Mesendoderm (in vitro differentiated cells): ENCODE measurements around the gene DBH.

Experiments
- DNase-seq: peaks from one replicate; pipeline ENCODE4 v3.0.0; 2013
- H2AK5ac ChIP-seq: 2 replicates; pipeline ENCODE4 v1.6.1; 2013; ENCODE audit warnings: low read length, inconsistent platforms
- H2BK120ac ChIP-seq: 2 replicates; pipeline ENCODE4 v1.6.1; 2013; ENCODE audit warnings: low read depth, mild to moderate bottlenecking, low read length, moderate library complexity, mixed read lengths
- H2BK15ac ChIP-seq: replicated peaks from 2 replicates; pipeline ENCODE4 v1.6.1; 2013; ENCODE audit warnings: low read depth, mild to moderate bottlenecking, moderate library complexity
- H2BK5ac ChIP-seq: 2 replicates; pipeline ENCODE4 v1.6.1; 2013; ENCODE audit warnings: low read length, inconsistent platforms
- H3K18ac ChIP-seq: 2 replicates; pipeline ENCODE4 v1.6.1; 2013; ENCODE audit warnings: mild to moderate bottlenecking, low read length, mixed read lengths
- H3K23ac ChIP-seq: one replicate; pipeline ENCODE4 v1.6.1; 2013; ENCODE audit warnings: low read length
- H3K27ac ChIP-seq: 2 replicates; pipeline ENCODE4 v1.5.1; 2013; ENCODE audit warnings: low read depth, mild to moderate bottlenecking, inconsistent platforms, low read length, moderate library complexity
- H3K27me3 ChIP-seq: 2 replicates; pipeline ENCODE4 v1.6.1; 2013; ENCODE audit warnings: low read length, control low read depth, mild to moderate bottlenecking, inconsistent platforms; ENCODE audit not compliant: insufficient read depth, poor library complexity
- H3K36me3 ChIP-seq: 2 replicates; pipeline ENCODE4 v1.6.1; 2013; ENCODE audit warnings: low read length, inconsistent platforms; ENCODE audit not compliant: control insufficient read depth, insufficient read depth
- H3K4ac ChIP-seq: one replicate; pipeline ENCODE4 v1.6.1; 2013; ENCODE audit warnings: low read depth, mild to moderate bottlenecking, low read length, moderate library complexity
- H3K4me1 ChIP-seq: 2 replicates; pipeline ENCODE4 v1.6.1; 2013; ENCODE audit warnings: low read depth, low read length, inconsistent platforms; ENCODE audit not compliant: control insufficient read depth
- H3K4me2 ChIP-seq: 2 replicates; pipeline ENCODE4 v1.6.1; 2013; ENCODE audit warnings: low read length
- H3K4me3 ChIP-seq: 2 replicates; pipeline ENCODE4 v1.5.1; 2013; ENCODE audit warnings: mild to moderate bottlenecking, low read length
- H3K56ac ChIP-seq: one replicate; pipeline ENCODE4 v1.6.1; 2013; ENCODE audit warnings: low read length
- H3K79me1 ChIP-seq: 2 replicates; pipeline ENCODE4 v1.6.1; 2013; ENCODE audit warnings: low read length, inconsistent platforms
- H3K79me2 ChIP-seq: 2 replicates; pipeline ENCODE4 v1.6.1; 2013; ENCODE audit warnings: mild to moderate bottlenecking, low read length; ENCODE audit not compliant: control insufficient read depth, insufficient read depth
- H3K9ac ChIP-seq: 2 replicates; pipeline ENCODE4 v1.6.1; 2013; ENCODE audit warnings: low read length, inconsistent platforms
- H4K5ac ChIP-seq: one replicate; pipeline ENCODE4 v1.6.1; 2013; ENCODE audit warnings: low read length
- H4K8ac ChIP-seq: one replicate; pipeline ENCODE4 v1.6.1; 2013; ENCODE audit warnings: low read depth, mild to moderate bottlenecking, control low read depth, low read length, moderate library complexity
- WGBS: extraction: QIAGEN DNeasy Blood & Tissue Kit; methylation state at CpG from one replicate; pipeline ENCODE4 v1.1.7; 2013; ENCODE audit warnings: low lambda C conversion rate, missing lambda C conversion rate; ENCODE audit not compliant: insufficient coverage; ENCODE audit errors: extremely low coverage; 5-methylcytosine and 5-hydroxymethylcytosine counted together

The DBH gene

DNA sequence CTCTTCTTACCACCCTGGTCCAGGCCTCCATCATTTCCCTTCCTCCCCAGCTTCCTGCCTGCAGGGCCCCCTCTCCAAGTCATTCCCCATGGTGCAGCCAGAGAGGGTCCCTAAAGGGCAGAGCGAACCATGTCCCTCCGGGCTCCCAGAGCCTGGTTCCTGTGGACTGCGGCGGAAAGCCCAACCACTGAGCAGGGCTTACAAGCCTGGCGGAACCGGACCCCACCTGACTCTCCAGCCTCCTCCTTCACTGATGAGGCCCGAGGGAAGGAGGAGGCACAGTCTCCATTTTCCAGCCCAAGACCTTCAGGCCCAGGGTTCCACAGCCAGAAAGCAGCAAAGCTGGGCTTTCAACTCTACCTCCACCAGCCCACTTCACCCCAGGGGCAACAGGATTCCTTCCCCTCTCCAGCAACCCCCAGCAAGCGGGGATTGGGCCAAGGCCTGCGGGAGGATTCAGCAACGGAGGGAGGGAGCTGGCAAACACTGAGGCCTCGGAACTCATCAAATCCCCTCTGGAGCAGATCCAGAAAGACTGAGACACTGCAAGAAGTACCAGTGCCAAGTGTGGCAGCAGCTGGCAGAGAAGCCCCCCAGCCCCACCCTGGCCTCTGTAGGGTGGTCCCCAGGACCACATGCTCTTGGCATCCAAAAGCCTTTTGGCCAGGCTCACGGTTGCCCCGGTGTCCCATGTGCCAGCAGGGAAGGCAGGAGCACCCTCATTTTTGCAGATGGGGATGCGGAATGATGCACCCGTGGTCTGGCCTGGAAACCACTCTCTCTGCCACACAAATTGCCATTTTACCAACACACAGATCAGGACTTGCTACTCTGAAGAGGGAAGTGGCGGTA lies 30.1 kb upstream of the DBH start:
- no peak overlapping the region for H2BK15ac ChIP-seq
- no peak overlapping the region for H3K4me3 ChIP-seq
- H3K27me3 ChIP-seq, result peaks cover 4% of the 10 kb centered on the region
- no peaks in the 10 kb centered on the region for H3K36me3 ChIP-seq
- no peak overlapping the region for H3K18ac ChIP-seq
- H3K4me2 ChIP-seq, result no peak overlapping the region
- H2BK120ac ChIP-seq, result no peak overlapping the region
- H3K79me2 ChIP-seq, result no peaks in the 10 kb centered on the region
- no peak overlapping the region for H2AK5ac ChIP-seq
- no peak overlapping the region for H4K8ac ChIP-seq
- no peak overlapping the region for H3K27ac ChIP-seq
- DNase-seq, result no peak
- WGBS, result no CpG with 5 or more reads among the region's 16 CpGs
- no peak overlapping the region for H3K9ac ChIP-seq
- no peak overlapping the region for H4K5ac ChIP-seq
- H3K23ac ChIP-seq, result no peak overlapping the region
- H3K4ac ChIP-seq, result no peak overlapping the region
- H3K4me1 ChIP-seq, result no peaks in the 10 kb centered on the region
- no peaks in the 10 kb centered on the region for H3K79me1 ChIP-seq
- H2BK5ac ChIP-seq, result no peak overlapping the region
- H3K56ac ChIP-seq, result no peak overlapping the region

DNA sequence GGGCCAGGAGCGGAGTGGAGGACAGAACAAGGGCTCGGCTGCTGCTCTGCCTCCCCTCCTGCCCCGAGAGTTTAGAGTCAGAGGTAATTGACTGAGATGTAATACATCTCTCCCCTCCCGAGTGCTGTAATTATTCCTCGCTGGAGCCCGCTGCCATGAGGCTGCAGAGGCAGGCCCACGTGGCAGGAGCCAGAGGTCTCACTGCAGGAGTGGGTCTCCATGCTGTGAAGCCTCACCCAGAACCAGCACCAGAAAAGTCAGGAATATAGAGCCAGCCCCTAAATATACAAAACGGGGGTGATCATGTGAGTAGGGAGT lies 29.5 kb upstream of the DBH start:
- H3K36me3 ChIP-seq, result no peaks in the 10 kb centered on the region
- H3K79me2 ChIP-seq, result no peaks in the 10 kb centered on the region
- no peak for DNase-seq
- no peak overlapping the region for H3K4me3 ChIP-seq
- no peak overlapping the region for H3K23ac ChIP-seq
- H2BK15ac ChIP-seq, result no peak overlapping the region
- H3K79me1 ChIP-seq, result no peaks in the 10 kb centered on the region
- no peak overlapping the region for H4K5ac ChIP-seq
- H2BK5ac ChIP-seq, result no peak overlapping the region
- no peak overlapping the region for H3K4ac ChIP-seq
- no peak overlapping the region for H3K27ac ChIP-seq
- no peaks in the 10 kb centered on the region for H3K4me1 ChIP-seq
- H3K18ac ChIP-seq, result no peak overlapping the region
- WGBS, result no CpG with 5 or more reads among the region's 8 CpGs
- peaks cover 4% of the 10 kb centered on the region for H3K27me3 ChIP-seq
- H2AK5ac ChIP-seq, result no peak overlapping the region
- no peak overlapping the region for H3K4me2 ChIP-seq
- no peak overlapping the region for H3K9ac ChIP-seq
- no peak overlapping the region for H4K8ac ChIP-seq
- H2BK120ac ChIP-seq, result no peak overlapping the region
- H3K56ac ChIP-seq, result no peak overlapping the region

DNA sequence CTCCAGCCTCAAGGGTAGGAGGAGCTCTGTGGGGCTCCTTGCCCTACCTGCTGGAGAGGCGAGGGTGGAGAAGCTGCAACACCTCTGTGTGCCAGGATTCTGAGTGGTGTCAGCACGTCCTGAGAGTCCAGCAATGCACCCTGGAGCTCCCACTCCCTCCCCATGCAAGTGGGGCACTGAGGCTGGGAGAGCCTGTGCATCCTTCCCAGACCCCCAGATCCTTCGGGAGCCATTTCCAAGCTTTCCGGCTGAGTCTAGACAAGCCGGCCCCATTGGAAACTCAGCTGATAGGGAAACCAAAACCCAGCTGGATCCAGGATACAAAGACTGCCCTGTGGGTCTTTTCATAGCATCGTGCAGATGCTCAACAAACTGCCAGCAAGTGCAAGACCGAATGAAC lies 28.8 kb upstream of the DBH start:
- no peaks in the 10 kb centered on the region for H3K4me1 ChIP-seq
- H3K4ac ChIP-seq, result no peak overlapping the region
- H3K4me2 ChIP-seq, result no peak overlapping the region
- no peak overlapping the region for H3K18ac ChIP-seq
- H3K27ac ChIP-seq, result no peak overlapping the region
- WGBS, result no CpG with 5 or more reads among the region's 7 CpGs
- DNase-seq, result no peak
- H3K27me3 ChIP-seq, result peaks cover 4% of the 10 kb centered on the region
- no peak overlapping the region for H2BK15ac ChIP-seq
- H3K36me3 ChIP-seq, result no peaks in the 10 kb centered on the region
- H3K79me2 ChIP-seq, result no peaks in the 10 kb centered on the region
- H2BK5ac ChIP-seq, result no peak overlapping the region
- no peak overlapping the region for H2AK5ac ChIP-seq
- no peaks in the 10 kb centered on the region for H3K79me1 ChIP-seq
- H4K8ac ChIP-seq, result no peak overlapping the region
- no peak overlapping the region for H3K4me3 ChIP-seq
- no peak overlapping the region for H4K5ac ChIP-seq
- H2BK120ac ChIP-seq, result no peak overlapping the region
- H3K23ac ChIP-seq, result no peak overlapping the region
- H3K9ac ChIP-seq, result no peak overlapping the region
- no peak overlapping the region for H3K56ac ChIP-seq

DNA sequence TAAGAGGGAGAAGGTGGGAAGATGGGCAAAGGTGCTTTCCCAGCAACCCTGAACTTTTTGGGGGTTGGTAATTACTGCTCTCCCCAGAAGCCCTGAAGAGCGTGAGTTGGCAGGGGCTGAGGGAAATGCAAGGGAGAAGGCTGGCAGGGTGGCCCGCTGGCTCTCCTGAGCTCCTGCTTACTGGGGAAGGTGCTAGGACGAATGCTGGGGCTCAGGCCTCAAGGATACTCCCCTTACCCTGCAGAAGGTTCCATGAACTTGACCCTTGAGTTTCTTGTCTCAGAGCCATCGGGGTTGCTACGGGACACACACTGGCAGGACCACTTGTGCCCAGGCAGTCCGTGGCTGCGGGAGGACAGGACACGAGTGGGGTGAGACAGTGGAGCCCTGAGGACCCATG lies 28.2 kb upstream of the DBH start:
- Histone ChIP-seq H2BK120ac (no peak overlapping the region), H3K79me2 (no peaks in the 10 kb centered on the region), H3K4me2 (no peak overlapping the region), H3K23ac (no peak overlapping the region), H3K4me3 (no peak overlapping the region), H2BK5ac (no peak overlapping the region), H3K4me1 (no peaks in the 10 kb centered on the region), H2BK15ac (no peak overlapping the region), H3K27ac (no peak overlapping the region), H2AK5ac (no peak overlapping the region), H4K8ac (no peak overlapping the region), H3K18ac (no peak overlapping the region), H3K56ac (no peak overlapping the region), H3K79me1 (no peaks in the 10 kb centered on the region), H4K5ac (no peak overlapping the region), H3K27me3 (peaks cover 4% of the 10 kb centered on the region), H3K36me3 (no peaks in the 10 kb centered on the region), H3K9ac (no peak overlapping the region), H3K4ac (no peak overlapping the region)
- DNase-seq, result no peak
- no CpG with 5 or more reads among the region's 8 CpGs for WGBS

DNA sequence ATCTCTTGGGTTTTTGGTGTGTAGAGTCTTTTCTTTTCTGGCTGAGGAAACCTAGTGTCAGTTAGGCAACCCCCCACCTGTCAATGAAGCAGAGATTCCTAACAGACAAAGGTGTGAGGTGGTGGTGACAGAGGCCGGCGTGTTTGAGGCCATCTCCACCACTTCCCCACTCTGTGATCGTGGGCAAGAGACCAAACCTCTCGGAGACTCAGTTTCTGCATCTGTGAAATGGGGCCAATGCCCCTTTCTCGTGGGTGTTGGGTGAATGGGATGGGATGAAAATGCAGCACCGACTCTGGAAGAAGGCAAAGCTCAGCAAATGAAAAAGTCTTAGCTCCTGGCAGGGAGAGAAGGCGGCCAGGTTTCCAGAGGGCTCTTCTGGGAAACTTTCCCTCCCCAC lies 27.8 kb upstream of the DBH start:
- no peak overlapping the region for H3K23ac ChIP-seq
- no peak overlapping the region for H3K27ac ChIP-seq
- H2BK15ac ChIP-seq, result no peak overlapping the region
- no peaks in the 10 kb centered on the region for H3K36me3 ChIP-seq
- H2BK120ac ChIP-seq, result no peak overlapping the region
- H4K5ac ChIP-seq, result no peak overlapping the region
- no peak overlapping the region for H4K8ac ChIP-seq
- H3K56ac ChIP-seq, result no peak overlapping the region
- H3K4me1 ChIP-seq, result no peaks in the 10 kb centered on the region
- H3K4me3 ChIP-seq, result no peak overlapping the region
- H2AK5ac ChIP-seq, result no peak overlapping the region
- no peak overlapping the region for H3K18ac ChIP-seq
- no peak overlapping the region for H3K4me2 ChIP-seq
- H2BK5ac ChIP-seq, result no peak overlapping the region
- no peaks in the 10 kb centered on the region for H3K79me2 ChIP-seq
- no peaks in the 10 kb centered on the region for H3K79me1 ChIP-seq
- no peak overlapping the region for H3K4ac ChIP-seq
- WGBS, result no CpG with 5 or more reads among the region's 7 CpGs
- peaks cover 4% of the 10 kb centered on the region for H3K27me3 ChIP-seq
- no peak for DNase-seq
- H3K9ac ChIP-seq, result no peak overlapping the region

DNA sequence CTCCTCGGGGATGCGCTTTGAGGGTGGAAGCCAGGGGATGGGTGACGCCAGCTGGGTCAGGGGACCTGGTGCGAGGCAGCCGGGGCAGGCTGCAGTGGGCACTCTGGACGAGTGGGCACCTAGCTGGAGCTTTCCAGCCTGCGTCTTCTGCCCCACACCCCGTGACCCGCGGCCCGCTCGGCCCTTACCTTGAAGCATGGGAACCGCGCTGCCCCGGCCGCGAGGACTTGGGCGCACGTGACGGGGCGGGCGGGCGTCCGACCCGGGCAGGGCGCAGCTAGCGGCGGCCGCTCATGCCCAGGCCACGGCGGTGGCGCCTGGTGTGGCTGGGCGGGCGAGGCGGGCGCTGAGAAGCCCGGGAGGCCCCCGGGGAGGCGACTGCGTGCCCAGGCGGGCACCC lies 27.3 kb upstream of the DBH start:
- H3K4me3 ChIP-seq, result no peak overlapping the region

More for the DNA sequence above, 27.3 kb upstream of the DBH start:
- no peaks in the 10 kb centered on the region for H3K36me3 ChIP-seq
- no peaks in the 10 kb centered on the region for H3K4me1 ChIP-seq
- no peaks in the 10 kb centered on the region for H3K79me1 ChIP-seq
- no peak overlapping the region for H3K18ac ChIP-seq
- H3K27ac ChIP-seq, result no peak overlapping the region
- peak overlapping the region; percentile 39 for H3K4me2 ChIP-seq
- no peak overlapping the region for H3K4ac ChIP-seq
- H4K8ac ChIP-seq, result no peak overlapping the region
- no peaks in the 10 kb centered on the region for H3K79me2 ChIP-seq
- no CpG with 5 or more reads among the region's 41 CpGs for WGBS
- no peak overlapping the region for H2BK15ac ChIP-seq
- H2BK120ac ChIP-seq, result no peak overlapping the region
- DNase-seq, result no peak
- peaks cover 4% of the 10 kb centered on the region for H3K27me3 ChIP-seq
- H2BK5ac ChIP-seq, result no peak overlapping the region
- no peak overlapping the region for H3K23ac ChIP-seq
- no peak overlapping the region for H3K56ac ChIP-seq
- no peak overlapping the region for H2AK5ac ChIP-seq
- no peak overlapping the region for H4K5ac ChIP-seq
- H3K9ac ChIP-seq, result peak overlapping the region; percentile 18
